DND-41 (cell line): ENCODE measurements around the gene GNMT.

Experiments used
- ATAC-seq: fragments of 200-7000 bp; cut with Tn5 transposase; 3 replicates; pipeline ENCODE4 v1.9.1; 2021; ENCODE audit warnings: low read depth; ENCODE audit not compliant: insufficient read depth
- DNase-seq: peaks from one replicate; pipeline ENCODE4 v3.0.0-alpha.2; 2020
- H2AFZ ChIP-seq: 2 replicates; pipeline ENCODE4 v1.6.0; 2012; ENCODE audit warnings: low read depth, low read length
- H3K27ac ChIP-seq: 2 replicates; pipeline ENCODE4 v1.5.1; 2012; ENCODE audit warnings: low read length, inconsistent platforms
- H3K27me3 ChIP-seq: fragments of 200-600 bp; sonication (generic); 2 replicates; pipeline ENCODE4 v1.6.0; 2012; ENCODE audit warnings: low read length, mild to moderate bottlenecking, inconsistent platforms; ENCODE audit not compliant: insufficient read depth, poor library complexity
- H3K36me3 ChIP-seq: 2 replicates; pipeline ENCODE4 v1.5.1; 2012; ENCODE audit warnings: low read length, inconsistent platforms; ENCODE audit not compliant: insufficient read depth
- H3K4me1 ChIP-seq: 2 replicates; pipeline ENCODE4 v1.5.1; 2012; ENCODE audit warnings: mild to moderate bottlenecking, low read length; ENCODE audit not compliant: insufficient read depth
- H3K4me2 ChIP-seq: 2 replicates; pipeline ENCODE4 v1.6.0; 2012; ENCODE audit warnings: mild to moderate bottlenecking, moderate library complexity, low read length, inconsistent platforms; ENCODE audit not compliant: insufficient read depth
- H3K4me3 ChIP-seq, 2 experiments: fragments of 200-600 bp in 1 of 2; shearing (Covaris generic) in 1 of 2; 2 replicates each; pipeline ENCODE4 v1.5.1; 2012 to 2016; ENCODE audit warnings: inconsistent platforms in 2 of 2, low read length in 2 of 2, mild to moderate bottlenecking in 2 of 2, low read depth in 1 of 2, moderate library complexity in 1 of 2
- H3K79me2 ChIP-seq: 2 replicates; pipeline ENCODE4 v1.6.0; 2012; ENCODE audit warnings: low read length, inconsistent platforms; ENCODE audit not compliant: insufficient read depth
- H3K9ac ChIP-seq: 2 replicates; pipeline ENCODE4 v1.6.0; 2012; ENCODE audit warnings: low read depth, mild to moderate bottlenecking, inconsistent platforms, low read length, moderate library complexity
- H3K9me3 ChIP-seq: 2 replicates; pipeline ENCODE4 v1.5.1; 2012; ENCODE audit warnings: low read length, moderate library complexity, mild to moderate bottlenecking, inconsistent platforms; ENCODE audit not compliant: insufficient read depth, severe bottlenecking
- H4K20me1 ChIP-seq: 2 replicates; pipeline ENCODE4 v1.6.0; 2012; ENCODE audit warnings: low read length; ENCODE audit not compliant: insufficient read depth
- CTCF ChIP-seq: IDR thresholded peaks from 2 replicates; pipeline ENCODE4 v1.5.1; 2012; ENCODE audit warnings: borderline replicate concordance, low read length, moderate library complexity, mild to moderate bottlenecking; ENCODE audit not compliant: poor library complexity, severe bottlenecking; ENCODE audit errors: extremely low read depth
- EZH2 ChIP-seq: IDR thresholded peaks from 3 replicates; pipeline ENCODE4 v1.6.1; 2012; ENCODE audit warnings: borderline replicate concordance, low read depth, mild to moderate bottlenecking, moderate library complexity, low read length, inconsistent platforms; ENCODE audit not compliant: severe bottlenecking

The GNMT gene

GRCh38 chr6:43009124-43009523 is 48.6 kb downstream of the GNMT start:
- H3K27me3 ChIP-seq, result no peaks in the 10 kb centered on the region
- DNase-seq, result peak; percentile 58
- no peak overlapping the region for H3K27ac ChIP-seq
- peaks cover 5% of the 10 kb centered on the region; the same call in 1 of the 2 replicates for H4K20me1 ChIP-seq
- peak; percentile 72 for TF ChIP-seq CTCF
- no peak for TF ChIP-seq EZH2
- H3K36me3 ChIP-seq, result peaks cover 77% of the 10 kb centered on the region
- H3K4me2 ChIP-seq, result no peak overlapping the region
- no peak for ATAC-seq
- no peaks in the 10 kb centered on the region for H3K9me3 ChIP-seq
- H3K4me1 ChIP-seq, result peaks cover 25% of the 10 kb centered on the region
- H2AFZ ChIP-seq, result no peak overlapping the region
- H3K79me2 ChIP-seq, result peaks cover 34% of the 10 kb centered on the region
- no peak overlapping the region for H3K4me3 ChIP-seq
- no peak overlapping the region for H3K9ac ChIP-seq

DNA sequence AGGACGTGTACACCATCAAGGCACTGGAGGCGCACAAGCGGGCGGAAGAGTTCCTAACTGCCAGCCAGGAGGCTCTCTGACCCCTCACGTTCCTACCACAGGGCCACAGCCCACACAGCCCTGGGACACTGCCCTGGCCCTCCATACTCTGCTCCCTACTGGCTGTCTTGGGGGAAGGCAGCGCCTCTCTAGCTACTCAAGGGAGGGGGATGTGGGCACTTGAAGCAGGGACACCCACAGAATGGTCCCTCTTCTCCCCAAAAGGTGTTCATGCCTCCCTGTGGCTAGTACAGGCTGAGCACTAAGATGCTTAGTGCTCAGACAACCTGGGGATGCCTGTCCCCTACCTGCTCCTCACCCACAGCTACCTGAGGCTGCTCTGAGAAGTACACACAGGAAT is 50.7 kb downstream of the GNMT start:
- H3K27me3 ChIP-seq, result no peaks in the 10 kb centered on the region
- no peak overlapping the region for H3K27ac ChIP-seq
- H3K9me3 ChIP-seq, result no peaks in the 10 kb centered on the region
- peaks cover 55% of the 10 kb centered on the region for H3K79me2 ChIP-seq
- no peak overlapping the region for H3K9ac ChIP-seq
- H3K36me3 ChIP-seq, result peaks cover 72% of the 10 kb centered on the region
- DNase-seq, result no peak
- no peak overlapping the region for H2AFZ ChIP-seq
- H4K20me1 ChIP-seq, result peaks cover 11% of the 10 kb centered on the region; the same call in 1 of the 2 replicates
- ATAC-seq, result no peak
- no peak for TF ChIP-seq EZH2
- peak; percentile 10 for TF ChIP-seq CTCF
- no peak overlapping the region for H3K4me3 ChIP-seq
- H3K4me2 ChIP-seq, result peak overlapping the region; percentile 31; the same call in 1 of the 2 replicates
- H3K4me1 ChIP-seq, result peaks cover 42% of the 10 kb centered on the region

DNA sequence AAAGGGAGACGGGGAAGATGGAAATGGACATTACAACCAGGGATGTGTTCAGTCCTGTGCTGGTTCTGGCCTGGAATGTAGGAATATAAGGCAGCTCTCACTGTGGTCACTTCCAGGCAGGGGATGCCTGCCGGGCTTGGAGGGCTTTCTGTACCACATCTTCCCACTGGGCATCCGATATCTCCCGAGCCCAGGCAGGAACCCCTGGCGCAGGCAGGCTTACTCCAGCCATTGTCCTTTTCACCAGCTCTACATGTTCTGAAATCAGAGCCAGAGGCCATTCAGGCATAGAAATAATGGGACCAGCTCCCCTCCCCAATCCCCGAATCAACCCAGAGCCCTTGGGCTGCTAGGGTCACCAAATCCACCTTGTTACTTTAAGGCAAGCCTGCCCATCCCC is 51.8 kb downstream of the GNMT start:
- peaks cover 65% of the 10 kb centered on the region for H3K79me2 ChIP-seq
- no peak for ATAC-seq
- peak overlapping the region; percentile 86 for H3K27ac ChIP-seq

More for the DNA sequence above, 51.8 kb downstream of the GNMT start:
- peak overlapping the region; percentile 91 to 94; a peak in 3 of 4 replicates for H3K4me3 ChIP-seq
- no peaks in the 10 kb centered on the region for H3K9me3 ChIP-seq
- H2AFZ ChIP-seq, result no peak overlapping the region
- H3K4me1 ChIP-seq, result peaks cover 54% of the 10 kb centered on the region
- peak overlapping the region; percentile 90 for H3K9ac ChIP-seq
- DNase-seq, result no peak
- peak overlapping the region; percentile 99 for H3K4me2 ChIP-seq
- H4K20me1 ChIP-seq, result peaks cover 22% of the 10 kb centered on the region; the same call in 1 of the 2 replicates
- H3K27me3 ChIP-seq, result no peaks in the 10 kb centered on the region
- TF ChIP-seq EZH2 (no peak), CTCF (no peak)
- H3K36me3 ChIP-seq, result peaks cover 72% of the 10 kb centered on the region
